Gastroesophageal sphincter (tissue), 4 donors: Measurements from ENCODE around the gene MGAT3. TPM values are rescaled to one million over a fixed set of nuclear protein-coding genes. Genes with fewer than 3 reads are reported as not detected.

Experiments used
- ATAC-seq: fragments of 150-250 bp; one replicate; pipeline ENCODE4 v1.9.1; 2016; ENCODE audit warnings: mild to moderate bottlenecking, moderate library complexity
- H3K27ac ChIP-seq, 4 donors: fragments of 200-600 bp; sonication (generic) in 3 of 4; 1 replicate in 3 of 4; 2 replicates in 1 of 4; pipeline ENCODE4 v1.5.1; 2016 to 2019
- H3K27me3 ChIP-seq: fragments of 200-600 bp; sonication (generic); one replicate; pipeline ENCODE4 v1.5.1; 2019
- H3K36me3 ChIP-seq, 2 donors: fragments of 200-600 bp; sonication (generic); one replicate each; pipeline ENCODE4 v1.5.1; 2019; ENCODE audit warnings: control low read depth in 1 of 2
- H3K4me1 ChIP-seq, 3 donors: fragments of 200-600 bp; sonication (generic); 1 replicate in 2 of 3; 2 replicates in 1 of 3; pipeline ENCODE4 v1.5.1; 2016 to 2019; ENCODE audit warnings: control low read depth in 2 of 3
- H3K4me3 ChIP-seq, 2 donors: fragments of 200-600 bp; sonication (generic); one replicate each; pipeline ENCODE4 v1.5.1; 2019; ENCODE audit warnings: mild to moderate bottlenecking in 1 of 2, moderate library complexity in 1 of 2
- H3K9me3 ChIP-seq, 3 donors: fragments of 200-600 bp; sonication (generic); one replicate each; pipeline ENCODE4 v1.5.1; 2017 to 2019; ENCODE audit warnings: control low read depth in 2 of 3
- EP300 ChIP-seq: sonication (generic); formaldehyde crosslinking; IDR thresholded peaks from one replicate; pipeline ENCODE4 v1.6.1; 2017; ENCODE audit warnings: antibody characterized with exemption, mild to moderate bottlenecking
- POLR2A ChIP-seq, 2 donors: fragments of 450-650 bp; IDR thresholded peaks; one replicate each; pipeline ENCODE4 v1.6.1; 2017; ENCODE audit warnings: antibody characterized with exemption in 2 of 2, mild to moderate bottlenecking in 2 of 2, moderate library complexity in 1 of 2
- POLR2AphosphoS5 ChIP-seq: sonication (generic); formaldehyde crosslinking; IDR thresholded peaks from one replicate; pipeline ENCODE4 v1.6.1; 2017; ENCODE audit warnings: antibody characterized with exemption
- WGBS, 2 donors: methylation state at CpG; one replicate each; pipeline ENCODE4 v1.1.5; 2018; ENCODE audit warnings: low coverage in 1 of 2; 5-methylcytosine and 5-hydroxymethylcytosine counted together
- total RNA-seq, 4 donors: library from RNA; depleted of rRNA; stranded (reverse); fragments of >200 nt; gene quantifications; one replicate each; pipeline ENCODE4 v1.1.0, GENCODE V29; 2016
- TF ChIP-seq, protein P1 (sequence below), 4 experiments: fragments of 200-600 bp in 2 of 4; fragments of 450-650 bp in 2 of 4; sonication (generic) in 1 of 4; IDR thresholded peaks; one replicate each; pipeline ENCODE4 v1.5.1; 2017 to 2019; ENCODE audit warnings: antibody characterized with exemption in 4 of 4, mild to moderate bottlenecking in 2 of 4, moderate library complexity in 2 of 4

Gene MGAT3
- total RNA-seq, 4 donors from 2014 or later, result 2.6 to 3.9 (median 2.9) TPM

- Histone ChIP-seq H3K9me3 (no peaks in the 10 kb centered on the region), H3K4me1 (peaks cover 5 to 45% (median 13%) of the 10 kb centered on the region in 3 donors), H3K36me3 (peaks cover 6 to 68% of the 10 kb centered on the region in 2 donors), H3K27me3 (no peaks in the 10 kb centered on the region), H3K4me3 (no peak overlapping the region), H3K27ac (no peak overlapping the region)
- WGBS, 2 donors, result 45 to 71% methylated on average over 2 to 3 of the region's 3 CpGs
- no peak for ATAC-seq
- TF ChIP-seq, protein P1, sequence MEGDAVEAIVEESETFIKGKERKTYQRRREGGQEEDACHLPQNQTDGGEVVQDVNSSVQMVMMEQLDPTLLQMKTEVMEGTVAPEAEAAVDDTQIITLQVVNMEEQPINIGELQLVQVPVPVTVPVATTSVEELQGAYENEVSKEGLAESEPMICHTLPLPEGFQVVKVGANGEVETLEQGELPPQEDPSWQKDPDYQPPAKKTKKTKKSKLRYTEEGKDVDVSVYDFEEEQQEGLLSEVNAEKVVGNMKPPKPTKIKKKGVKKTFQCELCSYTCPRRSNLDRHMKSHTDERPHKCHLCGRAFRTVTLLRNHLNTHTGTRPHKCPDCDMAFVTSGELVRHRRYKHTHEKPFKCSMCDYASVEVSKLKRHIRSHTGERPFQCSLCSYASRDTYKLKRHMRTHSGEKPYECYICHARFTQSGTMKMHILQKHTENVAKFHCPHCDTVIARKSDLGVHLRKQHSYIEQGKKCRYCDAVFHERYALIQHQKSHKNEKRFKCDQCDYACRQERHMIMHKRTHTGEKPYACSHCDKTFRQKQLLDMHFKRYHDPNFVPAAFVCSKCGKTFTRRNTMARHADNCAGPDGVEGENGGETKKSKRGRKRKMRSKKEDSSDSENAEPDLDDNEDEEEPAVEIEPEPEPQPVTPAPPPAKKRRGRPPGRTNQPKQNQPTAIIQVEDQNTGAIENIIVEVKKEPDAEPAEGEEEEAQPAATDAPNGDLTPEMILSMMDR (IDR thresholded peaks at IDR 0.05), result no peak
- TF ChIP-seq POLR2A (IDR thresholded peaks at IDR 0.05), result no peak
- no peak for TF ChIP-seq POLR2AphosphoS5
These were observed 60.7 kb downstream of the MGAT3 start for GRCh38 chr22:39517470-39517869.

DNA sequence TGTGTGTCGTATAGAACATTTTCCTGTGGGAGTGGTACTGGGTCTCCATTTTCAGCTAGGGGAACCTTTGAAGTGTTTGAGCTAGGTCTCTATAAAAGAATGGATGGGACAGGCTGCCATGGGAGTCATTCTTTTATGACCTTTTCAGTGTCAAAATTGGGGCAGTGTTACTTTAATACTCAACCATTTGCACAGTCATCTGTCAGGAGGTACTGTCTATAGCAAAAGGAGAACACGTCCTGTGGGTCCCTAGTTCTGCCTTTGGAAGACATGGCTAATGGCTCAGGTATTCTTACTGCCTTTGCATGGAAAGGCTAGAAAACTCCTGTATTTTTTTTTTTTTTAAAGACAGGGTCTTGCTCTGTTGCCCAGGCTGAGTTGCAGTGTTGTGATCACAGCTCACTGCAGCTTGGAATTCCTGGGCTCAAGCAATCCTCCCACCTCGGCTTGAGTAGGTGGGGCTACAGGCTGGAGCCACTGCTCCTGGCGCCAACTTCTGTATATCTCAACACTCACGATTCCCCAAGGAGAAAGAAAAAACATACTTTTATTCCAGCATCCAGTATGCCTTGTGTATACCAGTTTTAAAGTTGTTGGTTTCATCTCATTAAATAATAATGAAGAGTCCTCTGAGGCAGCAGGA is 61.5 kb downstream of the MGAT3 start:
- TF ChIP-seq, protein P1 (IDR thresholded peaks at IDR 0.05), result no peak
- no peak for TF ChIP-seq POLR2A (IDR thresholded peaks at IDR 0.05)
- no peak for TF ChIP-seq POLR2AphosphoS5
- no peak for TF ChIP-seq EP300
- Histone ChIP-seq H3K36me3 (peaks cover 6 to 68% of the 10 kb centered on the region in 2 donors), H3K27ac (peak overlapping the region in 3 of 4 donors; percentile 98 to 100 (median 100)), H3K4me3 (no peak overlapping the region), H3K27me3 (no peaks in the 10 kb centered on the region), H3K9me3 (no peaks in the 10 kb centered on the region), H3K4me1 (peaks cover 5 to 52% (median 21%) of the 10 kb centered on the region in 3 donors)
- WGBS, 2 donors, result 46 to 50% methylated on average over 2 to 3 of the region's 5 CpGs
- no peak for ATAC-seq

DNA sequence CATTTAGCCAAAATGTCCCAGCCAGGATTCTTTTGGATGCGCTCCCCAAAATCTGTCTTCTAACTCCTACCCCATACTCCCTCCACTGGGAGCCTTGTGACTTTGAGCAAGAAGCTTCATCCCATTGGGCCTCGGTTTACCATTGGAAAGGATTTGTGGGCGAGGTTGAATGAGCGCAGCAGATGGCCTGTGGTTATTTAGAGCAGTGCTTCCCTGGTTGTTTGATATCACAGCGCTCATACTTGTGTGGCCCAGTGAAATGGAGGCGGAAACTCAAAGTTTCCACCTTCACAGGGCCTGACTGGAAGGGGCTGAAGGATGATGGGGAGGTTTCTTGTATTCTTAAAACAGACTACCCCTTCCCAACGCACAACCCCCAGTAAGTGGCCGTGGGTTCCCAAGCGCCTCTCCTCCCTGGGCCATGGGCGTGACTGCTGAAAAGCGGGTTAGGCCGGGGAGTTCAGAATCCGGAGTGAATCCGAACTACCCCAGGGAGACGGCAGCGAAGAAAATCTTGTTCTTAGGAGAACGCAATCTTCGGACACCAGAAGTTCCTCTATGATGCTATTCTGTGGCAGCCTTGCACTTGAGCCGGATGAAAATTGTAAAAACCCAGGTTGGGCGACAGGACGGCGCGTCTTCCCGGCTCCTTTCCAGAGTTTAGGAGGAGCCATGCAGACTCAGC is 62.3 kb downstream of the MGAT3 start:
- peaks cover 6 to 67% of the 10 kb centered on the region in 2 donors for H3K36me3 ChIP-seq
- no peak for ATAC-seq
- 33 to 48% methylated on average over 2 to 5 of the region's 24 CpGs for WGBS, 2 donors
- peak overlapping the region; percentile 98 to 100 (median 100) for H3K27ac ChIP-seq
- H3K27me3 ChIP-seq, result no peaks in the 10 kb centered on the region
- H3K9me3 ChIP-seq, result no peaks in the 10 kb centered on the region
- H3K4me1 ChIP-seq, result peaks cover 5 to 57% (median 27%) of the 10 kb centered on the region in 3 donors
- TF ChIP-seq POLR2AphosphoS5 (no peak), POLR2A (IDR thresholded peaks at IDR 0.05) (no peak), EP300 (no peak)
- TF ChIP-seq, protein P1 (IDR thresholded peaks at IDR 0.05), result no peak
- peak overlapping the region; percentile 98 to 100 for H3K4me3 ChIP-seq

DNA sequence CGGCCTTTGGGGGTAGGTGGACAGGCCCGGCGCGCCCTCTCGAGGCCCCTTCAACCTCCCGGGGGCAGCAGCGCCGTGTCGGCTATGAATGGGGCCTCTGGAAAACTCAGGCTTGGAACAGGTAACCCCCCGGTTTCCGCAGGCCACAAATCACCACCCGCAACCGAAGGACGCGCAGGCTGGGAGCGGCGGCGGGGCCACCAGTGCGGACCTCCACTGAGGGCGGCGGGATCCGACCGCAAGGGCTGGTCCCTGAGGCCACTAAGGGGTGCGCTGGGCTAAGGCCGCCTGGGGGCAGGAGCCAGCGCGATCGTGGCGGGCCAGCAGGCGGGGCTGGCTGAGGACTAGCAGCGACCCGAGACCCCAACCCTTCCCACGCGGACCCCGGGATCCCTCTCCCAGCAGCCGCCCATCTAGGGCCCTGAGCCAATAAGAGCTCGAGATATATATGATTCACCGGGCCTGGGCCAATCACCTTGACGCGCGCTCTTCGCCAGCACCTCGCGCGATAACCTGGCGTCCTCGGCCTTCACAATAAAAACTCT is 62.9 kb downstream of the MGAT3 start:
- TF ChIP-seq POLR2A (IDR thresholded peaks at IDR 0.05), result peak; percentile 42 to 59
- TF ChIP-seq POLR2AphosphoS5, result peak; percentile 29
- no peak for TF ChIP-seq EP300
- TF ChIP-seq, protein P1 (IDR thresholded peaks at IDR 0.05), result peak in 3 of 4 experiments; percentile 39 to 65 (median 43)
- Histone ChIP-seq H3K27me3 (no peaks in the 10 kb centered on the region), H3K4me3 (peak overlapping the region; percentile 98 to 100), H3K36me3 (peaks cover 6 to 67% of the 10 kb centered on the region in 2 donors), H3K9me3 (no peaks in the 10 kb centered on the region), H3K4me1 (peaks cover 5 to 57% (median 33%) of the 10 kb centered on the region in 3 donors), H3K27ac (peak overlapping the region; percentile 98 to 100 (median 100))
- WGBS, 2 donors, result 0% methylated on average over 5 of the region's 47 CpGs; no CpG with 5 or more reads in 1 of the 2 donors
- peak; percentile 91 for ATAC-seq
